ENCODE results near the gene RNF166.

GRCh38 chr16:88693420-88694177 lies 12.6 kb downstream of the RNF166 start:
- no peak for TF ChIP-seq POLR2A (IDR thresholded peaks at IDR 0.05)
- TF ChIP-seq, protein P1, sequence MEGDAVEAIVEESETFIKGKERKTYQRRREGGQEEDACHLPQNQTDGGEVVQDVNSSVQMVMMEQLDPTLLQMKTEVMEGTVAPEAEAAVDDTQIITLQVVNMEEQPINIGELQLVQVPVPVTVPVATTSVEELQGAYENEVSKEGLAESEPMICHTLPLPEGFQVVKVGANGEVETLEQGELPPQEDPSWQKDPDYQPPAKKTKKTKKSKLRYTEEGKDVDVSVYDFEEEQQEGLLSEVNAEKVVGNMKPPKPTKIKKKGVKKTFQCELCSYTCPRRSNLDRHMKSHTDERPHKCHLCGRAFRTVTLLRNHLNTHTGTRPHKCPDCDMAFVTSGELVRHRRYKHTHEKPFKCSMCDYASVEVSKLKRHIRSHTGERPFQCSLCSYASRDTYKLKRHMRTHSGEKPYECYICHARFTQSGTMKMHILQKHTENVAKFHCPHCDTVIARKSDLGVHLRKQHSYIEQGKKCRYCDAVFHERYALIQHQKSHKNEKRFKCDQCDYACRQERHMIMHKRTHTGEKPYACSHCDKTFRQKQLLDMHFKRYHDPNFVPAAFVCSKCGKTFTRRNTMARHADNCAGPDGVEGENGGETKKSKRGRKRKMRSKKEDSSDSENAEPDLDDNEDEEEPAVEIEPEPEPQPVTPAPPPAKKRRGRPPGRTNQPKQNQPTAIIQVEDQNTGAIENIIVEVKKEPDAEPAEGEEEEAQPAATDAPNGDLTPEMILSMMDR (IDR thresholded peaks at IDR 0.05) = no peak
